ENCODE results near the gene CPSF4. TPM values are rescaled to one million over a fixed set of nuclear protein-coding genes. Genes with fewer than 3 reads are reported as not detected.

CPSF4 gene
- 92.3 and 93.2 TPM in 2 replicates for total RNA-seq

GRCh38 chr7:99438573-99439480, at the start of gene CPSF4, which contains the start of gene PTCD1:
Gene CPSF4 (plus strand): TSS chr7:99438943. CDS start chr7:99439083, 140 bp downstream.
Gene PTCD1 (minus strand): TSS chr7:99438798. CDS start chr7:99435242, 3,556 bp downstream.
- Mint-ChIP-seq H3K27me3 (ENCODE audit: insufficient read depth) (no peaks in the 10 kb centered on the region), H3K9me3 (no peaks in the 10 kb centered on the region), H3K36me3 (ENCODE audit: low read depth) (peaks cover 19% of the 10 kb centered on the region), H3K4me1 (ENCODE audit: low read depth) (peaks cover 28% of the 10 kb centered on the region), H3K4me3 (peak within 1 kb of the TSS; percentile 98), H3K27ac (peak within 1 kb of the TSS; percentile 88)
- peak; percentile 91 for DNase-seq (ENCODE audit: low spot score)
- intact Hi-C loops (cut with micrococcal nuclease) = loop anchor here (1.0 to 2.0 kb wide), 8 partner anchors 27 to 576 kb away; partner anchors contain the start of genes ATP5MF, ZKSCAN1, ZKSCAN5 and ZNF789

GRCh38 chr7:99389772-99390171, 49.0 kb upstream of the CPSF4 start:
- H3K27ac Mint-ChIP-seq = no peak overlapping the region
- H3K9me3 Mint-ChIP-seq = no peaks in the 10 kb centered on the region
- peaks cover 35% of the 10 kb centered on the region for H3K36me3 Mint-ChIP-seq (ENCODE audit: low read depth)
- no peak for DNase-seq (ENCODE audit: low spot score)
- no peak overlapping the region for H3K4me3 Mint-ChIP-seq
- H3K27me3 Mint-ChIP-seq (ENCODE audit: insufficient read depth) = no peaks in the 10 kb centered on the region
- H3K4me1 Mint-ChIP-seq (ENCODE audit: low read depth) = peaks cover 16% of the 10 kb centered on the region
- intact Hi-C loops (cut with micrococcal nuclease) = no loop called here

GRCh38 chr7:99390941-99391602, 47.7 kb upstream of the CPSF4 start:
- Mint-ChIP-seq H3K27me3 (ENCODE audit: insufficient read depth) (no peaks in the 10 kb centered on the region), H3K36me3 (ENCODE audit: low read depth) (peaks cover 36% of the 10 kb centered on the region), H3K4me3 (no peak overlapping the region), H3K27ac (peak overlapping the region; percentile 18), H3K9me3 (no peaks in the 10 kb centered on the region), H3K4me1 (ENCODE audit: low read depth) (peaks cover 16% of the 10 kb centered on the region)
- DNase-seq (ENCODE audit: low spot score) = no peak
- intact Hi-C loops (cut with micrococcal nuclease) = no loop called here

- Mint-ChIP-seq H3K9me3 (no peaks in the 10 kb centered on the region), H3K36me3 (ENCODE audit: low read depth) (peaks cover 30% of the 10 kb centered on the region), H3K27ac (no peak overlapping the region), H3K4me3 (no peak overlapping the region), H3K4me1 (ENCODE audit: low read depth) (peaks cover 16% of the 10 kb centered on the region), H3K27me3 (ENCODE audit: insufficient read depth) (no peaks in the 10 kb centered on the region)
- no peak for DNase-seq (ENCODE audit: low spot score)
- intact Hi-C loops (cut with micrococcal nuclease) = loop anchor here (1.0 to 2.0 kb wide), 2 partner anchors 11 to 17 kb away; partner anchors contain the start of gene ARPC1B
These were observed 46.7 kb upstream of the CPSF4 start for GRCh38 chr7:99392046-99392445.

- DNase-seq (ENCODE audit: low spot score) = peak; percentile 69
- Mint-ChIP-seq H3K27ac (peak overlapping the region; percentile 68), H3K4me1 (ENCODE audit: low read depth) (peaks cover 16% of the 10 kb centered on the region), H3K36me3 (ENCODE audit: low read depth) (peaks cover 27% of the 10 kb centered on the region), H3K9me3 (no peaks in the 10 kb centered on the region), H3K27me3 (ENCODE audit: insufficient read depth) (no peaks in the 10 kb centered on the region), H3K4me3 (peak overlapping the region; percentile 63)
- intact Hi-C loops (cut with micrococcal nuclease) = loop anchor here (1.0 to 2.0 kb wide), 4 partner anchors 12 to 45 kb away; partner anchors contain the start of genes ARPC1B, BUD31, CPSF4 and PDAP1
These were observed 45.9 kb upstream of the CPSF4 start for GRCh38 chr7:99392659-99393354.

GRCh38 chr7:99393355-99394187, 45.2 kb upstream of the CPSF4 start:
- Mint-ChIP-seq H3K27ac (peak overlapping the region; percentile 68), H3K27me3 (ENCODE audit: insufficient read depth) (no peaks in the 10 kb centered on the region), H3K4me3 (peak overlapping the region; percentile 63), H3K36me3 (ENCODE audit: low read depth) (peaks cover 30% of the 10 kb centered on the region), H3K4me1 (ENCODE audit: low read depth) (peaks cover 16% of the 10 kb centered on the region), H3K9me3 (no peaks in the 10 kb centered on the region)
- DNase-seq (ENCODE audit: low spot score) = no peak
- intact Hi-C loops (cut with micrococcal nuclease) = loop anchor here (1.0 to 2.0 kb wide), 3 partner anchors 15 to 45 kb away; partner anchors contain the start of genes ARPC1B, BUD31, CPSF4 and PDAP1

GRCh38 chr7:99394188-99394502, 44.6 kb upstream of the CPSF4 start:
- H3K4me3 Mint-ChIP-seq = no peak overlapping the region
- intact Hi-C loops (cut with micrococcal nuclease) = no loop called here
- no peaks in the 10 kb centered on the region for H3K27me3 Mint-ChIP-seq (ENCODE audit: insufficient read depth)
- H3K9me3 Mint-ChIP-seq = no peaks in the 10 kb centered on the region
- H3K4me1 Mint-ChIP-seq (ENCODE audit: low read depth) = peaks cover 16% of the 10 kb centered on the region
- H3K36me3 Mint-ChIP-seq (ENCODE audit: low read depth) = peaks cover 35% of the 10 kb centered on the region
- no peak for DNase-seq (ENCODE audit: low spot score)
- H3K27ac Mint-ChIP-seq = no peak overlapping the region

GRCh38 chr7:99395616-99396327, 43.0 kb upstream of the CPSF4 start:
- Mint-ChIP-seq H3K4me3 (no peak overlapping the region), H3K27ac (no peak overlapping the region), H3K9me3 (no peaks in the 10 kb centered on the region), H3K27me3 (ENCODE audit: insufficient read depth) (no peaks in the 10 kb centered on the region), H3K36me3 (ENCODE audit: low read depth) (peaks cover 41% of the 10 kb centered on the region), H3K4me1 (ENCODE audit: low read depth) (peaks cover 17% of the 10 kb centered on the region)
- no peak for DNase-seq (ENCODE audit: low spot score)
- intact Hi-C loops (cut with micrococcal nuclease) = no loop called here

GRCh38 chr7:99396418-99397296, 42.1 kb upstream of the CPSF4 start:
- Mint-ChIP-seq H3K9me3 (no peaks in the 10 kb centered on the region), H3K36me3 (ENCODE audit: low read depth) (peaks cover 42% of the 10 kb centered on the region)

GRCh38 chr7:99397297-99397983, 41.3 kb upstream of the CPSF4 start:
- Mint-ChIP-seq H3K4me3 (no peak overlapping the region), H3K27ac (no peak overlapping the region), H3K4me1 (ENCODE audit: low read depth) (peaks cover 22% of the 10 kb centered on the region), H3K27me3 (ENCODE audit: insufficient read depth) (no peaks in the 10 kb centered on the region), H3K36me3 (ENCODE audit: low read depth) (peaks cover 41% of the 10 kb centered on the region), H3K9me3 (no peaks in the 10 kb centered on the region)
- no peak for DNase-seq (ENCODE audit: low spot score)
- intact Hi-C loops (cut with micrococcal nuclease) = no loop called here

More at GRCh38 chr7:99396418-99397296, 42.1 kb upstream of the CPSF4 start:
- Mint-ChIP-seq H3K27ac (no peak overlapping the region), H3K4me3 (no peak overlapping the region), H3K4me1 (ENCODE audit: low read depth) (peaks cover 22% of the 10 kb centered on the region), H3K27me3 (ENCODE audit: insufficient read depth) (no peaks in the 10 kb centered on the region)
- intact Hi-C loops (cut with micrococcal nuclease) = no loop called here
- no peak for DNase-seq (ENCODE audit: low spot score)

Data from activated T-helper 1 cell treated with anti-CD3 and anti-CD28 coated beads, Interleukin-12 subunit alpha, Interleukin-12 subunit beta, Interleukin-2, Interleukin-4 antibody, amounts not matched to agents 30 ng/mL and 10 ng/mL and 1 ng/mL, durations not matched to agents 14 hours and 24 hours and 36 hours (primary cell).